ENCODE measurements around the gene KRTAP5-7.
A peak's percentile ranks its signal among the peaks of the same experiment; 100 is the strongest.
"Not testable (repeated sequence)": the region's sequence is repeated elsewhere in the genome, so short reads cannot be mapped to it uniquely, and the experiment has no call there.

The KRTAP5-7 gene

DNA sequence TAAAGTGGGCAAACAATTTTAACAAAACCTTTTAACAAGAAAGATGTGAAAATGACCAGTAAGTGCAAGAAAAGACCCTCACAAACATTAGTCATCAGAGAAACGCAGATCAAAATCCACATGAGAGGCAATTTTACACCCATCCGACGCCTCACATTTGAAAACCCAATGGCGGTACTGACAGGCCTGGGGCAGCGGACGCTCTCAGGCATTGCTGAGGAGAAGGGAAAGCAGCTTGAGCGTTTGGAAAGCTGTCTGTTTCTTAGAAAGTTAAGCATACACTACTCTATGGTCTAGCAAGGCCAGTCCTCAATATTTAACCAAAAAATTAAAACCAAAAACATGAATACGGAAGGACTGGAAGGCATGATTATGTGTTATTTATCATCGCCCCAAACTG lies 8.8 kb downstream of the KRTAP5-7 start:
- no peak for DNase-seq

GRCh38 chr11:71537537-71537936 lies 10.5 kb downstream of the KRTAP5-7 start:
- no peak for DNase-seq

DNA sequence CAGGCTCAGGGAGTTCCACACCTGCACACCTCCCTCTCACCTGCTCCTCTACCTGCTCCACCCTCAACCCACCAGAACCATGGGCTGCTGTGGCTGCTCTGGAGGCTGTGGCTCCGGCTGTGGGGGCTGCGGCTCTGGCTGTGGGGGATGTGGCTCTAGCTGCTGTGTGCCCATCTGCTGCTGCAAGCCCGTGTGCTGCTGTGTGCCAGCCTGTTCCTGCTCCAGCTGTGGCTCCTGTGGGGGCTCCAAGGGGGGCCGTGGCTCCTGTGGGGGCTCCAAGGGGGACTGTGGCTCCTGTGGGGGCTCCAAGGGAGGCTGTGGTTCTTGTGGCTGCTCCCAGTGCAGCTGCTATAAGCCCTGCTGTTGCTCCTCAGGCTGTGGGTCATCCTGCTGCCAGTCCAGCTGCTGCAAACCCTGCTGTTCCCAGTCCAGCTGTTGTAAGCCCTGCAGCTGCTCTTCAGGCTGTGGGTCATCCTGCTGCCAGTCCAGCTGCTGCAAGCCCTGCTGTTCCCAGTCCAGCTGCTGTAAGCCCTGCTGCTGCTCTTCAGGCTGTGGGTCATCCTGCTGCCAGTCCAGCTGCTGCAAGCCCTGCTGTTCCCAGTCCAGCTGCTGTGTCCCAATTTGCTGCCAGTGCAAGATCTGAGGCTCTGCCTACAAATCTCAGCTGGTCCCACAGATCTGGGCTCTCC lies 11.1 kb downstream of the KRTAP5-7 start, which contains the start of gene KRTAP5-8:
Gene KRTAP5-8 (plus strand): TSS at position 49 of the 689 bp plus-strand sequence. CDS start 31 bp downstream, at position 80.
- not testable (repeated sequence) for DNase-seq

DNA sequence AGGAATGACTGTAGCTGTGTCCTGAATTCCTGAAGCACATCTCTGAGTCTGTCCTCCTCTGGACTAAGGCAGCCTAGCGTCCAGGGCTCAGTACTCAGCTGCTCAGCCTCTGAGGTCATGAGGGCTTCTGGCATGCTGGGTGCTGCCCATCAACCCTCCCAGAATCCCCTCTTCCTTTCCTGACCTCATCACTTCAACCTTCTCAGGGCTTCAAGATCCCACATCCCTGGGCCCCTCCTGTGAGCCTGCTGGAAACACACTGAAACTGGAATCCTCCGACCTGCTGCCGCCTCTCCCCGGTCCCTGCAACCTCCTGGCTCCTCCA lies 11.6 kb downstream of the KRTAP5-7 start:
- no peak for DNase-seq

DNA sequence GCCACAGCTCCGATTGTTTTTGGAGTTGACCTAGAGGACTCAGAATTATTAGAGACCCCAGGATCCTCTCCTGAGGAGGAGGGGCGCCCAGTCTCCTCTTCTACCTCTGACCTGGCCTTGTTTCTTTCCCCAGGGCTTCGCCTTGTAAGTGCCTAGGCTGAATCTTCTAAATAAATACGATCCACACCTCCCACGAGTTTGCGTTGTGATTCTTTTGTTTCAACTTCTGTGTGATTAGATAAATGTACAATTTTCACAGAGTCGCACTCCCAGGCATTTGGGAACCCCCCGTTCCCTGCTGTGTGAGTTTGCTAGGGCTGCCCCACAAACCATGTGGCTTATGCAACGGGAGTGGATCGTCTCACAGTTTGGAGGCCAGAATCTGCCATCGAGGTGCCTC lies 11.9 kb downstream of the KRTAP5-7 start:
- DNase-seq: no peak

DNA sequence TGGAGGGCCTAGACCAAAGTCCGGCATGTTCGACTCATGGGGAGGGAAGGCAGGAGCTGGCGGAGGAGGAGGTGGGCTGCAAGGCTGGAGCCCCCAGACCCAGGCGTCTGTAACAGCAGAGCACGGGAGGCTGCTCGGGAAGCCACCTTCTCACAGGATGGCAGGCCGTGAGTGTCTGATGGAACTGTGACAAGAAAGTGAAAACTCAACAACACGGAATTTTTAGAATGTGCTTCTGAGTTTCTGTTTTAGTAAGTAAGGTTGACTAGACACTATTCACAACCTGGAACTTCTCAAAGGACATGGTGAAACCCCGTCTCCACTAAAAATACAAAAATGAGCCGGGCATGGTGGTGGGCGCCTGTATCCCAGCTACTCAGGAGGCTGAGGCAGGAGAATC lies 12.9 kb downstream of the KRTAP5-7 start:
- DNase-seq: not testable (repeated sequence)

DNA sequence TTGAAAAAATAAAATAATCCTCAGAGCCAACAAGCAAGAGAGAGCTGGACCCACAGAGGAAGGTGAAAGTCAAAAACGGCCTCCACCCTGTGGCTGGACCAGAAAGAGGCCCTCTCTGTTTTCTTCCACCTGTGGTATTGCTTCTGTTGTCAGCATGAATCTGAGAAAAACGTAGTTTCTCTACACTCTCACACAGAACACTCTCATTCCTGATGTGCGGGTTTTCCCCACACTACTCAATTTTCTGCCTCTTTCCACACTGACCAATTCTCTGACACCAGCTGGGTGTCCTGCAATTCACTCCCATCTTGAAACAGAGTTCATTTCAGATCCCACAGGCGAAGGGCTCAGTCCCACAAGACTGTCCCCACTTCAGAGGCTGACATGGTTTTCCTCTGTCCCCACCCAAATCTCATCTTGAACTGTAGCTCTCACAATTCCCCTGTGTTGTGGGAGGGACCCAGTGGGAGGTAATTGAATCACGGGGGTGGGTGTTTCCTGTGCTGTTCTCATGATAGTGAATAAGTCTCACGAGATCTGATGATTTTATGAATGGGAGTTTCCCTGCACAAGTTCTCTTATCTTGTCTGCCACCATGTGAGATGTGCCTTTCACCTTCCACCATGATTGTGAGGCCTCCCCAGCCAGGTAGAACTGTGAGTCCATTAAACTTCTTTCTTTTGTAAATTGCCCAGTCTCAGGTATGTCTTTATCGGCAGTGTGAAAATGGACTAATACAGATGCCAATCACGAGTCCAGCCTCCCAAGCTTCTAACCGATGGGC lies 13.6 kb downstream of the KRTAP5-7 start:
- DNase-seq: not testable (repeated sequence)

GRCh38 chr11:71542382-71542781 lies 15.3 kb downstream of the KRTAP5-7 start:
- DNase-seq: no peak

GRCh38 chr11:71542879-71543777 lies 16.1 kb downstream of the KRTAP5-7 start:
- no peak for DNase-seq

DNA sequence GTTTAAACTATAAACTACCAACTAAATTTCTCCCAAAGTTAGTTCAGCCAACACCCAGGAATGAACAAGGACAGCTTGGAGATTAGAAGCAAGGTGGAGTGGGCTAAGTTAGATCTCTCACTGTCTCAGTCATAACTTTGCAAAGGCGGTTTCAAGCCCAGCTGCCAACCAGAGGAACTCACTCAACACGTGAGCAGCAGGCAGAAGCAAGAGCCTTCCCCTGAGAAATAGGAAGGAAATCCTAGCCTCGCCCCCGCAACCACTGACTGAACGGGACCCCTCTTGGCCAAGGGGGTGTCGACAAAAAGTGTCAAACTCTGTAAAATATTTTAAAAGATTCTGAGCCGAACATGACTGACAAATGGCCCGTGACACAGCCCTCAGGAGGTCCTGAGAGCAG lies 16.8 kb downstream of the KRTAP5-7 start:
- DNase-seq: no peak

DNA sequence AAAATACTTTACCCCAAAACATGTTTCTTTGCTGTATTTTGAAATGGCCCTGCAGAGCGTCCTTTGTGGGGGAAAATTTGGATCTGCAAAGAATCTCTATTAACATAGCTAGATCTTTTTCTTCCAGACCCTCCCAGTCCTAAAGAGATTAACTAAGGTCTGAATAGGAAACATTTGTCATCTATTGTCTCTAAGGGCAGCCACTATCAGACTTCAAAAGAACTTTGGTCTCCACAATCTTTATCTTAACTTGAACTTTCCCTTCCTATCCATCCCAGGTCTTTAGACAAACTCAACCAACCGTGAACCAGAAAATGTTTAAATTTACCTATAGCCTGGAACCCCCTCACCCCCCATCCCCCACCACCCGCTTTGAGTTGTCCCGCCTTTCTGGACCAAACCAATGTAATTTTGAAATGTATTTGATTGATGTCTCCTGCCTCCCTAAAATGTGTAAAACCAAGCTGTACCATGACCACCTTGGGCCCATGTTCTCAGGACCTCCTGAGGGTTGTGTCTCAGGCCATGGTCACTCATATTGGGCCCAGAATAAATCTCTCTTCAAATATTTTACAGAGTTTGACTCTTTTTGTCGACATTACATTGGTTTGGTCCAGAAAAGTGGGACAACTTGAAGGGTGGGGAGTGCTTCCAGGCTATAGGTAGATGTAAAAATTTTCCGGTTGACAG lies 17.6 kb downstream of the KRTAP5-7 start:
- DNase-seq: no peak

- DNase-seq: no peak
Observed at GRCh38 chr11:71545405-71545966, 18.4 kb downstream of the KRTAP5-7 start.

DNA sequence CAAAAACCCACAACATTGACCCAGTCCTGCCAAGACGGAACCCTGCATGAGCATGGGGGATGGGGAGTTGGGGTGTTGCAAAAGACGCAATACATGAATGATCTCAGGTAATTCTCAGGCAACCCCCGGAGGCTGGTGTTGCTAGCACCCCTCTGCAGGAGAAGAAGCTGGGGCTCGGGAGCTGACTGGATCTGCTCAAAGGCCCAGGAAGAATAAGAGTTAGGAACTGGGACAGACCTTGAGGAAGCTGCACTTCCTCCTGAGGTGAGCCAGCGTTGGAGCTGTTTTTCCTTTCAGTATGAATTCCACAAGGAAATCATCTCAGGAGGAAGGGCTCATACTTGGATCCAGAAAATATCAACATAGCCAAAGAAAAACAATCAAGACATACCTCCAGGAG lies 21.1 kb downstream of the KRTAP5-7 start, which contains the start of gene KRTAP5-9:
Gene KRTAP5-9 (plus strand): TSS at position 301 of the 400 bp plus-strand sequence. CDS start 238 bp downstream, outside the sequence.
- no peak for DNase-seq

GRCh38 chr11:71548716-71549151 lies 21.7 kb downstream of the KRTAP5-7 start:
- DNase-seq: no peak

DNA sequence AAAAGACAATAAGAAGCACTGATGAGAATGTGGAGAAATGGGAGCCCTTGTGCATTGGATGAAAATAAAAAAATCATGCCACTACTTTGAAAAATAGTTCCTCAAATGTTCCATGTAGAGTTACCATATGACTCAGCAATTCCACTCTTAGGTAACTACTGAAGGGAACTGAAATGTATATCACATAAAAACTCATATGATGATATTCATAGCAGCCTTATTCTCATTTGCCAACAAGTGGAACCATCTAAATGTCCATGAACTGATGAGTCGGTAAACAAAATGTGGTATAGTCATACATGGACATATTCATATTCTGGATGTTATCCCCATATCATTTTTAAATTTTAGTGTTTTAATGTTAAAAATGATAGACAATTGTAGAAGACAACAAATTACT lies 24.6 kb downstream of the KRTAP5-7 start:
- no peak for DNase-seq

- DNase-seq: no peak
Observed at GRCh38 chr11:71554996-71555395, 27.9 kb downstream of the KRTAP5-7 start.

DNA sequence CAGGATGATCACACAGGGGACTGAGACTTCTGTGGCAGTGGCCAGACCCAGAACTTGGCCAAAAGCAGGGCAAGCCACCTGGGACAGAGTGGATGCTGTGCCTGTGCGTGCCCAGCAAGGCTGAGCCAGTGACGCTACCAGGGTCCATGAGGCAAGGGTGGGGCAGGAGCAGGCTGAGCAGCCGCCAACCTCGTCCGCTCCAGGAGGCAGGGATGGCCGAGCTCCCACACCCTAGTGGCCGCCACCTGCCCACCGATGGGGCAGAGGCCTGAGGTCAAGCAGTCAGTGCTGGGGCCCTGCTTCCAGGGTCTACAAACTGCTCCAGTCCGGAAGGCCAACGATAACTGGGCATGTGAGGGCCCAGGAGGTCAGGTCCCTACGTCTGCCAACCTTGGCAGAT lies 28.4 kb downstream of the KRTAP5-7 start:
- DNase-seq: no peak

- DNase-seq: no peak
Observed at GRCh38 chr11:71556018-71556417, 29.0 kb downstream of the KRTAP5-7 start.

GRCh38 chr11:71557257-71557656 lies 30.2 kb downstream of the KRTAP5-7 start:
- no peak for DNase-seq

DNA sequence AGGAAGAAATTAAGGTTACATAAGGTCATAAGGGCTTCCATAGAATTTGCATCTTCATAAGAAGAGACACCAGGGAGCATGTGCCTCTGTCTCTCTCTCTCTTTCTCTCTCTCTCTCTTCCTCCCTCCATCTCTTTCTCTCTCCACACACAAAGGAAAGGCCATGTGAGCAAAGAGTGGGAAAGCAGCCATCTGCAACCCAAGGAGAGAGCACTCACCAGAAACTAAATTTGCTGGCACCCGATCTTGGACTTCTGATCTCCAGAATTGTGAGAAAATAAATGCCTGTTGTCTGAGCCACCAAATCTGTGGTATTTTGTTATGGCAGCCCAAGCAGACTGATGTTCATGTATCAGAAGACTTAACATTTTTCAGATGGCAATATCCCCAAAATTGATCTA lies 31.9 kb downstream of the KRTAP5-7 start:
- no peak for DNase-seq

GRCh38 chr11:71562120-71562519 lies 35.1 kb downstream of the KRTAP5-7 start:
- peak; percentile 7 for DNase-seq

DNA sequence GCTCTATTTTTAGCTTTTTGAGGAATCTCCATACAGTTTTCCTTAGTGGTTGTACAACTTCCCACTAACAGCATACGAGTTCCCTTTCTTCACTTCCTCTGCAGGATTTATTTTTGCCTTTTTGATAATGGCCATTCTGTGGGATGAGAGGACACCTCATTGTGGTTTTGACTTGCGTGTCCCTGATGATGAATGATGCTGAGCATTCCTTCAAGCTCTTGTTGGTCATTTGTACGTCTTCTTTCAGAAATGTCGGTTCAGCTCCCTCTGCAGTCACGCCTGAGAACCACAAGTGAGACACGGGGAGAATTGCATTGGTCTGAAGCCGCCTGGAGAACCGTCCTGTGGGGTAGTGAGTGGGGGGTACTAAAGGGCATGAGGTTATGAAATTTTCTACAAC lies 36.3 kb downstream of the KRTAP5-7 start:
- peak; percentile 49 for DNase-seq
